GM12873 (cell line): ENCODE results near the gene C2CD5.

Experiments used
- TF ChIP-seq, protein P1 (sequence below): IDR thresholded peaks from 2 replicates; pipeline ENCODE4 v1.5.1; 2012; ENCODE audit warnings: low read depth, mild to moderate bottlenecking, moderate library complexity, low read length, control low read depth; ENCODE audit not compliant: insufficient read depth; ENCODE audit errors: missing control alignments

C2CD5 gene

DNA sequence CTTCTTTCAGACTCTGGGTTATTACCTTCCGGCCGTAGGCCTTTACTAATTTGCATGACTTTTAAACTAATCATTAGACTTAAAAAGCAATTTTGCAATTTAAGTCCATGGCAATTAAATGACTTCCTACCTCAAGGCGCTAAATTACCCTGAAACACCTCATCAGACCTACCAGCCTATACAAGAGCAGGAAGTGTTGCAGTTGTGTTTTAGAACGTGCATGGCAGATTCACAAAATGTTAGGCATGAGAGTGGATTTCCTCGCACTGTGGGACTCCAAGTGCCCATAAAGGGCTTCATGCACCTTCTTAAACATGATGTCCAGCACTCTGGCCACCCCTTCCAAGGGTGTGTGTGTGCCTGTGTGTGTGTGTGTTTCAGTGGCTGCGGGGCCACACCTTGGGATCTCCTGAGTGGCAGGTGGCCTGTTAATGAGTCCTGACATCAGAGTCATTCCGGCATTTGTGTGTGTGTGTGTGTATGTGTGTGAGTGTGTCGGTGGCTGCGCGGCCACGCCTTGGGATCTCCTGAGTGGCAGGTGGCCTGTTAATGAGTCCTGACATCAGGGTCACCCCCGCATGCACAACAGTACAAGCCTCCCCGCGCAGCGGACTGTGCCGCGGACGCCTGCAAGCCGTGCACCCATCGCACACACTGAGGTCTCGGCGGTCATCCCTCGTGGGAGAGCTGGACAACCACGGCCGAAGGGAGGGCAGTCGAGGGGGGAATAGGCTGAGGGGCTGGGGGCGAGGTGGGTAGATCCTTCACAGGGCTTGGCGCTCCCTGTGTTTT, 900 bp downstream of the C2CD5 start:
- TF ChIP-seq, protein P1, sequence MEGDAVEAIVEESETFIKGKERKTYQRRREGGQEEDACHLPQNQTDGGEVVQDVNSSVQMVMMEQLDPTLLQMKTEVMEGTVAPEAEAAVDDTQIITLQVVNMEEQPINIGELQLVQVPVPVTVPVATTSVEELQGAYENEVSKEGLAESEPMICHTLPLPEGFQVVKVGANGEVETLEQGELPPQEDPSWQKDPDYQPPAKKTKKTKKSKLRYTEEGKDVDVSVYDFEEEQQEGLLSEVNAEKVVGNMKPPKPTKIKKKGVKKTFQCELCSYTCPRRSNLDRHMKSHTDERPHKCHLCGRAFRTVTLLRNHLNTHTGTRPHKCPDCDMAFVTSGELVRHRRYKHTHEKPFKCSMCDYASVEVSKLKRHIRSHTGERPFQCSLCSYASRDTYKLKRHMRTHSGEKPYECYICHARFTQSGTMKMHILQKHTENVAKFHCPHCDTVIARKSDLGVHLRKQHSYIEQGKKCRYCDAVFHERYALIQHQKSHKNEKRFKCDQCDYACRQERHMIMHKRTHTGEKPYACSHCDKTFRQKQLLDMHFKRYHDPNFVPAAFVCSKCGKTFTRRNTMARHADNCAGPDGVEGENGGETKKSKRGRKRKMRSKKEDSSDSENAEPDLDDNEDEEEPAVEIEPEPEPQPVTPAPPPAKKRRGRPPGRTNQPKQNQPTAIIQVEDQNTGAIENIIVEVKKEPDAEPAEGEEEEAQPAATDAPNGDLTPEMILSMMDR: no peak

DNA sequence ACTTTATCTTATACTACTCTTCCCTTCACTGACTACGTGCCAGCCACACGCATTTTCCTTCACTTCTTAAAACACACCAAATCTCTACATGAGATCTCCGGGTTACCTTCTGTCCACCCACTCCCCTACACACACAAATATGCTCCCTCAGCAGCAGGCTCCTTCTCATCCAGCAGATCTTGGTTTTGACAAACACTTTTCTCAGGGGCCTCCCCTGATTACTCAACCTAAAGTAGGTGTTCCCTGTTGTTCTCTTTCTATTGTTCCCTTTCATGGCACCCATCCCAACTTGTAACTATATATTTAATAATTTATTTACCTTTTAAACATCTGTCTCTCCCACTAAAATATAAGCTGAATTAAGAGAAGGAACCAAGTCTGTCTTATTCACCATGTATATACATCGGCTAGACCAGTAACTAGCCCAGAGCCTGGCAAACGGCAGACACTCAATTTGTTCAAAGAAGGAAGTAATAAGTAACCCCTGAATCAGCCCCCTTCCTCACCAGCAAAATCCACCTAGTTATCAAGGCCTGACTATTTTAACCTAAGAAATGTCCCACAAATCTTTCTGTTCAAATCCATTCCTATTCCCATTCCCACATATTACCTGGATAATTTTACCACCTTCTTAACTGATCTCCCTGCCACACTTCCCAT, 2.7 kb downstream of the C2CD5 start:
- TF ChIP-seq, protein P1: no peak

DNA sequence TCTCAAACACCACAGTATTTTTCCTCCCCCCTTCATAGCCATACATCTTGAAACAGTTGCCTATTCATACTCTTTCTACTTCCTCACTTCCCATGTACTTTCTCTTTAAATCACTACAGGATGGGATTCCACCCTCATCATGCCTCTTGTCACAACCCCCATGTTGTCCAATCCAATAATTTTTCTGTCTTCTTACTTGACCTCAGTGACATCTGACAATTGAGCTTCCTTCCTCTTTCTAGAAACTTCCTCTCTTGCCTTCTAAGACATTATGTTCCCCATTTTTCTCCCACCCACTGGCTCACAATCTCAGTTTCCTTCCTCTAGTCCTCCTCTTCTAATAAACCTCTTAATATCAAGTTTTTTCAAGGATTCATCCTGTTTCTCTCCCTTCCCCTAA, 5.3 kb downstream of the C2CD5 start:
- TF ChIP-seq, protein P1: no peak

DNA sequence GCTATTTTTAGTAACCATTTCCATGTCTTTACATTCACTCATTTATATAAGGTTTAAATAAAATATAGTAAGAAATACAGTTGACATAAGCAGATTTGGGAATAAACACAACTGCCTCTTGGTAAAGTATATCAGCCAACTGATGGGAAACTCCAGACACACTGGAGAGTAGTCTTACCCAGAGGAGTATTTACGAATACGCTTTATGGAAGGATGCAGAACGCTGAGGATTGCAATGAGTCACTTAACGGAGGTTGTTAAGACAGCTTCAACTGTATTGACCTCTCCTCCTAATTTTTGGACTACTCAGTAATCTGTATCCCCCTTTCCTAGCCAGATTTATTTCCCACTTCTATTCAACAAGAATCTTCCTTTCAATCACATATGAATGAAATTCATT, 6.0 kb downstream of the C2CD5 start:
- TF ChIP-seq, protein P1: no peak

DNA sequence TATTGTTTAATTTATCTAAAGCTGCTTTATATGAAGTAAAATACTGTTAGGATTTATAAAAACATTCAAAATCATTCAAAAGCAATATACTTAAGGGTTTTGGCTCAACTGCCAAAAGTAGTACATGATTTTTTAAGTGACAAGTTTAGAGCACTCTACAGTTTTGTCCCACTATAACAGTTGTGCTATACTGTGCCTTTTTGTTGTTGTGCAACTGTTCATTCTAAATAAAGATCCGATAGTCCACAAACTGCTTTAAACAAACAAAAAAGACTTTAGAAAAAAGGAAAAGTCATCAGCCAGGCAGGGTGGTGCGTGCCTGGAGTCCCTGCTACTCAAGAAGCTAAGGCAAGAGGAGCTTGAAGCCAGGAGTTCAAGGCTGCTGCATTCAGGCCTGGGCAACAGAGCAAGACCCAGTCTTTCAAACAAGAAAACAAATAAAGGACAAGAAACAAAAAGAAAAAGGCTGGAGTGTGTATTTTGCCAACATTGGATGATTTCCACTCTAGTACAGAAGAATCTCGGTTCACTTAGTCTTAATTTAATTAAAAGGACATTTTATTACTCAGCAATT, 7.3 kb downstream of the C2CD5 start:
- TF ChIP-seq, protein P1: no peak

DNA sequence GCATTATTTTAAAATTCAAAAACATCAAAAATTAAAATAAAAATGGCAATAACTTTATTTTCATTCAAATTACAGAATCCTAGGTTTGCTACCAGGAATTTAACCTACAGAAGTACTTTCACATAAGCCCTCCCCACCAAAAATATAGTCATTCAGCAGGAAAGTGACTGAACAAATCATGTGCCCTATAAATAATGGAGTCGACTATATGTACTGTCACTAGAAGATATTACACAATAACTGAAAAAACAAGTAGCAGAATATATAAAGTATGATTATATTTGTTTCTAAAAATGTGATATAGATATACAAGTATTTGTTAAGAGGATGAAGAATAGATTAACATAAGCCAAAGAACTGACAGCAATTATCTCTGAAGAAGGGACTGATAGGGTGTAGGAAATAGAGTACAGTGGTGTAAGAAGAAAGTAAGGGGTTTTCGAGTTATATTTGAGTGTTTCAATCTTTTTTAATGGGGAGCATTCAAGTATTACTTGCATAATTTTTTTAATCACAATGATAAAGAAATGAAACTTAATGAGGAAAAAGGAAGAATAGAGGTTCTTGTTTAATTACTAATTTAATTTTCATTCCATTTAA, 7.9 kb downstream of the C2CD5 start:
- TF ChIP-seq, protein P1: no peak

DNA sequence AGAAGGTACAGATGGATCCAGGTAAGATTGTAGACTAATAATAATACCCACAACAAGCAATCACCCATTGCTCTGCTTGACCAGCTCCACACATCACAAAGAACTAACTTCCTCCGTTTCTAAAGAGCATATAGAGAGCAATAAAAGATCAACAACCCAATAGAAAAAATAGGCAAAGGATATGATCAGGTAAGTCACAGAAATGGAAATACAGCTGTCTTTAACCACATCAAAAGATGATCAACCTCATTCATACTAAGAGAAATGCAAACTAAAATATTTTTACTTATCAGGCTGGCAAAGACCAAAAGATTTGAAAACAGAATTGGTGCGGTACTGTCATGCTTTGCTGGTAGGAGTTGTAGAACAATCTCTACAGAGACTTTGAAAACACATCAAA, 8.9 kb downstream of the C2CD5 start:
- TF ChIP-seq, protein P1: no peak
